Measurements from ENCODE around the gene APOA4.

- TF ChIP-seq, protein P1, sequence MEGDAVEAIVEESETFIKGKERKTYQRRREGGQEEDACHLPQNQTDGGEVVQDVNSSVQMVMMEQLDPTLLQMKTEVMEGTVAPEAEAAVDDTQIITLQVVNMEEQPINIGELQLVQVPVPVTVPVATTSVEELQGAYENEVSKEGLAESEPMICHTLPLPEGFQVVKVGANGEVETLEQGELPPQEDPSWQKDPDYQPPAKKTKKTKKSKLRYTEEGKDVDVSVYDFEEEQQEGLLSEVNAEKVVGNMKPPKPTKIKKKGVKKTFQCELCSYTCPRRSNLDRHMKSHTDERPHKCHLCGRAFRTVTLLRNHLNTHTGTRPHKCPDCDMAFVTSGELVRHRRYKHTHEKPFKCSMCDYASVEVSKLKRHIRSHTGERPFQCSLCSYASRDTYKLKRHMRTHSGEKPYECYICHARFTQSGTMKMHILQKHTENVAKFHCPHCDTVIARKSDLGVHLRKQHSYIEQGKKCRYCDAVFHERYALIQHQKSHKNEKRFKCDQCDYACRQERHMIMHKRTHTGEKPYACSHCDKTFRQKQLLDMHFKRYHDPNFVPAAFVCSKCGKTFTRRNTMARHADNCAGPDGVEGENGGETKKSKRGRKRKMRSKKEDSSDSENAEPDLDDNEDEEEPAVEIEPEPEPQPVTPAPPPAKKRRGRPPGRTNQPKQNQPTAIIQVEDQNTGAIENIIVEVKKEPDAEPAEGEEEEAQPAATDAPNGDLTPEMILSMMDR (IDR thresholded peaks at IDR 0.05) = no peak
- TF ChIP-seq POLR2A (IDR thresholded peaks at IDR 0.05; ENCODE audit: low read depth) = no peak
These were observed 46.0 kb downstream of the APOA4 start for GRCh38 chr11:116777056-116777455.
